ENCODE results near the gene GSK3B.

GSK3B gene

GRCh38 chr3:119812491-119813058 is 281.7 kb downstream of the GSK3B start:
- no peak overlapping the region for H3K27ac ChIP-seq (ENCODE audit: insufficient read depth, low read depth, low read length, poor library complexity, severe bottlenecking)
- H3K27me3 ChIP-seq (ENCODE audit: control insufficient read depth, insufficient read depth, low read length, poor library complexity, severe bottlenecking): no peaks in the 10 kb centered on the region
- no peak overlapping the region for H3K4me3 ChIP-seq (ENCODE audit: insufficient read depth, low read depth, low read length)
- WGBS, 2 experiments: 90 to 92% methylated on average over 8 of the region's 8 CpGs
- no peaks in the 10 kb centered on the region for H3K9me3 ChIP-seq (ENCODE audit: control insufficient read depth, low read length)
- H3K4me1 ChIP-seq (ENCODE audit: control insufficient read depth, insufficient read depth, low read length): no peaks in the 10 kb centered on the region
- no peaks in the 10 kb centered on the region for H3K36me3 ChIP-seq (ENCODE audit: control insufficient read depth, insufficient read depth, low read length)

- no peak overlapping the region for H3K27ac ChIP-seq (ENCODE audit: insufficient read depth, low read depth, low read length, poor library complexity, severe bottlenecking)
- H3K4me3 ChIP-seq (ENCODE audit: insufficient read depth, low read depth, low read length): no peak overlapping the region
- H3K4me1 ChIP-seq (ENCODE audit: control insufficient read depth, insufficient read depth, low read length): no peaks in the 10 kb centered on the region
- 93 to 95% methylated on average over 33 of the region's 33 CpGs for WGBS, 2 experiments
- no peaks in the 10 kb centered on the region for H3K27me3 ChIP-seq (ENCODE audit: control insufficient read depth, insufficient read depth, low read length, poor library complexity, severe bottlenecking)
- no peaks in the 10 kb centered on the region for H3K36me3 ChIP-seq (ENCODE audit: control insufficient read depth, insufficient read depth, low read length)
- H3K9me3 ChIP-seq (ENCODE audit: control insufficient read depth, low read length): no peaks in the 10 kb centered on the region
Measured at GRCh38 chr3:119810018-119810435, 284.2 kb downstream of the GSK3B start.

- no peak overlapping the region for H3K27ac ChIP-seq (ENCODE audit: insufficient read depth, low read depth, low read length, poor library complexity, severe bottlenecking)
- no peak overlapping the region for H3K4me3 ChIP-seq (ENCODE audit: insufficient read depth, low read depth, low read length)
- no peaks in the 10 kb centered on the region for H3K27me3 ChIP-seq (ENCODE audit: control insufficient read depth, insufficient read depth, low read length, poor library complexity, severe bottlenecking)
- H3K36me3 ChIP-seq (ENCODE audit: control insufficient read depth, insufficient read depth, low read length): no peaks in the 10 kb centered on the region
- H3K9me3 ChIP-seq (ENCODE audit: control insufficient read depth, low read length): no peaks in the 10 kb centered on the region
- no peaks in the 10 kb centered on the region for H3K4me1 ChIP-seq (ENCODE audit: control insufficient read depth, insufficient read depth, low read length)
- 91 to 93% methylated on average over 26 of the region's 31 CpGs for WGBS, 2 experiments
Measured at GRCh38 chr3:119809249-119810017, 284.8 kb downstream of the GSK3B start.

- WGBS, 2 experiments: 93 to 94% methylated on average over 6 of the region's 6 CpGs
- no peaks in the 10 kb centered on the region for H3K4me1 ChIP-seq (ENCODE audit: control insufficient read depth, insufficient read depth, low read length)
- H3K36me3 ChIP-seq (ENCODE audit: control insufficient read depth, insufficient read depth, low read length): no peaks in the 10 kb centered on the region
- no peaks in the 10 kb centered on the region for H3K27me3 ChIP-seq (ENCODE audit: control insufficient read depth, insufficient read depth, low read length, poor library complexity, severe bottlenecking)
- H3K4me3 ChIP-seq (ENCODE audit: insufficient read depth, low read depth, low read length): no peak overlapping the region
- H3K9me3 ChIP-seq (ENCODE audit: control insufficient read depth, low read length): no peaks in the 10 kb centered on the region
- no peak overlapping the region for H3K27ac ChIP-seq (ENCODE audit: insufficient read depth, low read depth, low read length, poor library complexity, severe bottlenecking)
Measured at GRCh38 chr3:119808843-119809242, 285.4 kb downstream of the GSK3B start.

GRCh38 chr3:119808244-119808643 is 286.0 kb downstream of the GSK3B start:
- no peaks in the 10 kb centered on the region for H3K4me1 ChIP-seq (ENCODE audit: control insufficient read depth, insufficient read depth, low read length)
- no peaks in the 10 kb centered on the region for H3K36me3 ChIP-seq (ENCODE audit: control insufficient read depth, insufficient read depth, low read length)
- H3K27ac ChIP-seq (ENCODE audit: insufficient read depth, low read depth, low read length, poor library complexity, severe bottlenecking): no peak overlapping the region
- WGBS, 2 experiments: 93% methylated on average over 4 of the region's 4 CpGs
- no peaks in the 10 kb centered on the region for H3K27me3 ChIP-seq (ENCODE audit: control insufficient read depth, insufficient read depth, low read length, poor library complexity, severe bottlenecking)
- no peak overlapping the region for H3K4me3 ChIP-seq (ENCODE audit: insufficient read depth, low read depth, low read length)
- no peaks in the 10 kb centered on the region for H3K9me3 ChIP-seq (ENCODE audit: control insufficient read depth, low read length)

GRCh38 chr3:119800844-119801243 is 293.4 kb downstream of the GSK3B start:
- H3K4me3 ChIP-seq (ENCODE audit: insufficient read depth, low read depth, low read length): no peak overlapping the region
- H3K36me3 ChIP-seq (ENCODE audit: control insufficient read depth, insufficient read depth, low read length): no peaks in the 10 kb centered on the region
- peaks cover 8% of the 10 kb centered on the region for H3K4me1 ChIP-seq (ENCODE audit: control insufficient read depth, insufficient read depth, low read length)
- H3K27me3 ChIP-seq (ENCODE audit: control insufficient read depth, insufficient read depth, low read length, poor library complexity, severe bottlenecking): no peaks in the 10 kb centered on the region
- no peaks in the 10 kb centered on the region for H3K9me3 ChIP-seq (ENCODE audit: control insufficient read depth, low read length)
- 92 to 93% methylated on average over 4 of the region's 4 CpGs for WGBS, 2 experiments
- no peak overlapping the region for H3K27ac ChIP-seq (ENCODE audit: insufficient read depth, low read depth, low read length, poor library complexity, severe bottlenecking)

GRCh38 chr3:119796785-119797184 is 297.5 kb downstream of the GSK3B start:
- H3K4me1 ChIP-seq (ENCODE audit: control insufficient read depth, insufficient read depth, low read length): peaks cover 14% of the 10 kb centered on the region
- no peaks in the 10 kb centered on the region for H3K9me3 ChIP-seq (ENCODE audit: control insufficient read depth, low read length)
- 85 to 98% methylated on average over 2 of the region's 2 CpGs for WGBS, 2 experiments
- H3K27ac ChIP-seq (ENCODE audit: insufficient read depth, low read depth, low read length, poor library complexity, severe bottlenecking): no peak overlapping the region
- H3K36me3 ChIP-seq (ENCODE audit: control insufficient read depth, insufficient read depth, low read length): no peaks in the 10 kb centered on the region
- H3K4me3 ChIP-seq (ENCODE audit: insufficient read depth, low read depth, low read length): no peak overlapping the region
- H3K27me3 ChIP-seq (ENCODE audit: control insufficient read depth, insufficient read depth, low read length, poor library complexity, severe bottlenecking): no peaks in the 10 kb centered on the region

GRCh38 chr3:119796368-119796767 is 297.9 kb downstream of the GSK3B start:
- Histone ChIP-seq H3K36me3 (ENCODE audit: control insufficient read depth, insufficient read depth, low read length) (no peaks in the 10 kb centered on the region), H3K4me1 (ENCODE audit: control insufficient read depth, insufficient read depth, low read length) (peaks cover 14% of the 10 kb centered on the region), H3K4me3 (ENCODE audit: insufficient read depth, low read depth, low read length) (no peak overlapping the region), H3K27ac (ENCODE audit: insufficient read depth, low read depth, low read length, poor library complexity, severe bottlenecking) (no peak overlapping the region), H3K9me3 (ENCODE audit: control insufficient read depth, low read length) (no peaks in the 10 kb centered on the region), H3K27me3 (ENCODE audit: control insufficient read depth, insufficient read depth, low read length, poor library complexity, severe bottlenecking) (no peaks in the 10 kb centered on the region)
- WGBS, 2 experiments: 92 to 97% methylated on average over 2 of the region's 2 CpGs

- peaks cover 14% of the 10 kb centered on the region for H3K4me1 ChIP-seq (ENCODE audit: control insufficient read depth, insufficient read depth, low read length)
- H3K36me3 ChIP-seq (ENCODE audit: control insufficient read depth, insufficient read depth, low read length): no peaks in the 10 kb centered on the region
- H3K9me3 ChIP-seq (ENCODE audit: control insufficient read depth, low read length): no peaks in the 10 kb centered on the region
- no peak overlapping the region for H3K27ac ChIP-seq (ENCODE audit: insufficient read depth, low read depth, low read length, poor library complexity, severe bottlenecking)
- WGBS, 2 experiments: 81 to 87% methylated on average over 3 of the region's 3 CpGs
- no peaks in the 10 kb centered on the region for H3K27me3 ChIP-seq (ENCODE audit: control insufficient read depth, insufficient read depth, low read length, poor library complexity, severe bottlenecking)
- no peak overlapping the region for H3K4me3 ChIP-seq (ENCODE audit: insufficient read depth, low read depth, low read length)
Measured at GRCh38 chr3:119795849-119796248, 298.4 kb downstream of the GSK3B start.

- Histone ChIP-seq H3K9me3 (ENCODE audit: control insufficient read depth, low read length) (no peaks in the 10 kb centered on the region), H3K4me3 (ENCODE audit: insufficient read depth, low read depth, low read length) (no peak overlapping the region), H3K4me1 (ENCODE audit: control insufficient read depth, insufficient read depth, low read length) (peaks cover 14% of the 10 kb centered on the region), H3K27ac (ENCODE audit: insufficient read depth, low read depth, low read length, poor library complexity, severe bottlenecking) (no peak overlapping the region), H3K36me3 (ENCODE audit: control insufficient read depth, insufficient read depth, low read length) (no peaks in the 10 kb centered on the region), H3K27me3 (ENCODE audit: control insufficient read depth, insufficient read depth, low read length, poor library complexity, severe bottlenecking) (no peaks in the 10 kb centered on the region)
- 8 to 27% methylated on average over 4 to 5 of the region's 5 CpGs for WGBS, 2 experiments
Measured at GRCh38 chr3:119794971-119795612, 299.2 kb downstream of the GSK3B start.
